Measurements from ENCODE around the gene FAM20C. TPM values are rescaled to one million over a fixed set of nuclear protein-coding genes. Genes with fewer than 3 reads are reported as not detected.

The FAM20C gene
- total RNA-seq, 1 experiment from 2014 or later = 62.6 TPM

DNA sequence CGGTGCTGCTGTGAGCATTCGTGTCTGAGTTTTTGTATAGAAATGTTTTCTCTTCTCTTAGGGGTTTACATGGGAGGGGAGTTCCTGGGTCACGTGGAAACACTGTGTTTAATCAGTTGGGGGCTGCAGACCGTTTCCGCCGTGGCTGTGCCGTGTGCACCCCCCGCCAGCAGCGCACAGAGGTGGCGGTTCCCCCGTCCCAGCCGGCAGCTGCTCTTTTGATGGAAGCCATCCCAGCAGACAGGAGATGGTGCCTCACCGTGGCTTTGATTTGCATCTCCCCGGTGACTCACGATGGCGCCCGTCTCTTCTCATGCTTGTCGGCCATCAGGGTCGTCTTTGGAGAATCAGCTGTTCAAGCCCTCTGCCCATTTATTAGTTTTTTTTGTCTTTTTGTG, 62.7 kb downstream of the FAM20C start:
- no peaks in the 10 kb centered on the region for H3K27me3 Mint-ChIP-seq (ENCODE audit: low read depth)
- Histone ChIP-seq H3K23me2 (ENCODE audit: insufficient read length, low read depth, low read length, poor library complexity, severe bottlenecking) (no peaks in the 10 kb centered on the region), H3K9ac (ENCODE audit: extremely low read depth, insufficient read length, low read length) (no peak overlapping the region), H2BK5ac (ENCODE audit: insufficient read length, low read length) (no peak overlapping the region), H3K56ac (ENCODE audit: insufficient read length, low read depth, low read length) (no peak overlapping the region), H3K4me2 (ENCODE audit: insufficient read depth, insufficient read length, low read length) (no peak overlapping the region), H3K23ac (ENCODE audit: insufficient read length, low read depth, low read length) (no peak overlapping the region), H2BK15ac (ENCODE audit: low read depth, low read length) (no peak overlapping the region), H4K20me1 (ENCODE audit: control insufficient read depth, insufficient read depth, insufficient read length) (no peaks in the 10 kb centered on the region), H2AK5ac (ENCODE audit: insufficient read length, low read length) (no peak overlapping the region), H3K27ac (ENCODE audit: insufficient read length, low read depth, low read length) (no peak overlapping the region), H3K4me1 (ENCODE audit: insufficient read depth, low read length) (no peaks in the 10 kb centered on the region), H4K8ac (replicated peaks; ENCODE audit: insufficient read length, low read depth, low read length) (no peak overlapping the region), H3T11ph (ENCODE audit: low read length) (no peak overlapping the region), H3K14ac (ENCODE audit: insufficient read depth, low read length) (no peak overlapping the region), H3K79me2 (ENCODE audit: insufficient read depth, low read length) (no peaks in the 10 kb centered on the region), H2BK120ac (ENCODE audit: low read depth, low read length, poor library complexity, severe bottlenecking) (no peak overlapping the region), H2AFZ (ENCODE audit: low read length) (no peak overlapping the region), H2BK12ac (ENCODE audit: insufficient read length, low read depth, low read length) (no peak overlapping the region), H2BK20ac (ENCODE audit: low read depth, low read length, poor library complexity, severe bottlenecking) (no peak overlapping the region), H4K5ac (ENCODE audit: insufficient read length, low read depth, low read length) (no peak overlapping the region), H4K91ac (ENCODE audit: insufficient read length, low read depth, low read length) (no peak overlapping the region), H3K18ac (ENCODE audit: insufficient read length, low read depth, low read length) (no peak overlapping the region), H3K4ac (ENCODE audit: low read depth, low read length) (no peak overlapping the region), H3K9me3 (ENCODE audit: control insufficient read depth, low read depth, low read length) (peaks cover 19% of the 10 kb centered on the region), H3K79me1 (ENCODE audit: insufficient read depth, low read depth, low read length, poor library complexity, severe bottlenecking) (no peaks in the 10 kb centered on the region), H3K27me3 (ENCODE audit: insufficient read depth, low read length) (no peaks in the 10 kb centered on the region)
- no CpG with 5 or more reads among the region's 19 CpGs for WGBS (ENCODE audit: extremely low coverage, insufficient read length, low lambda C conversion rate)
- TF ChIP-seq, protein P1, sequence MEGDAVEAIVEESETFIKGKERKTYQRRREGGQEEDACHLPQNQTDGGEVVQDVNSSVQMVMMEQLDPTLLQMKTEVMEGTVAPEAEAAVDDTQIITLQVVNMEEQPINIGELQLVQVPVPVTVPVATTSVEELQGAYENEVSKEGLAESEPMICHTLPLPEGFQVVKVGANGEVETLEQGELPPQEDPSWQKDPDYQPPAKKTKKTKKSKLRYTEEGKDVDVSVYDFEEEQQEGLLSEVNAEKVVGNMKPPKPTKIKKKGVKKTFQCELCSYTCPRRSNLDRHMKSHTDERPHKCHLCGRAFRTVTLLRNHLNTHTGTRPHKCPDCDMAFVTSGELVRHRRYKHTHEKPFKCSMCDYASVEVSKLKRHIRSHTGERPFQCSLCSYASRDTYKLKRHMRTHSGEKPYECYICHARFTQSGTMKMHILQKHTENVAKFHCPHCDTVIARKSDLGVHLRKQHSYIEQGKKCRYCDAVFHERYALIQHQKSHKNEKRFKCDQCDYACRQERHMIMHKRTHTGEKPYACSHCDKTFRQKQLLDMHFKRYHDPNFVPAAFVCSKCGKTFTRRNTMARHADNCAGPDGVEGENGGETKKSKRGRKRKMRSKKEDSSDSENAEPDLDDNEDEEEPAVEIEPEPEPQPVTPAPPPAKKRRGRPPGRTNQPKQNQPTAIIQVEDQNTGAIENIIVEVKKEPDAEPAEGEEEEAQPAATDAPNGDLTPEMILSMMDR (conservative IDR thresholded peaks at IDR 0.05) = no peak
- no peaks in the 10 kb centered on the region for H3K4me1 Mint-ChIP-seq
- no peak overlapping the region for H3K4me3 Mint-ChIP-seq
- no peak for DNase-seq
- H3K36me3 Mint-ChIP-seq (ENCODE audit: insufficient read depth in 1 of 3, low read depth in 3 of 3) = peaks cover 77 to 94% (median 82%) of the 10 kb centered on the region in 3 experiments
- H3K27ac Mint-ChIP-seq = peak overlapping the region in 1 of 3 experiments; percentile 23; a peak in 1 of 7 replicates
- H3K9me3 Mint-ChIP-seq = peaks cover 37 to 59% of the 10 kb centered on the region in 2 experiments
